K562 treated with DMSO at 1 percent for 48 hours (cell line): ENCODE results near the gene TUBA1A. TPM values are rescaled to one million over a fixed set of nuclear protein-coding genes. Genes with fewer than 3 reads are reported as not detected.

Source experiments
- total RNA-seq: library from RNA; unstranded; fragments of 300-600 nt; gene quantifications from 2 replicates; pipeline ENCODE4 v1.2.3, GENCODE V29; 2022; ENCODE audit warnings: low replicate concordance; ENCODE audit errors: extremely low read depth

TUBA1A gene
- not detected in 2 replicates for total RNA-seq

GRCh38 chr12:49188916-49189367 lies at the start of gene TUBA1A:
Gene TUBA1A (minus strand): TSS chr12:49189080. CDS start chr12:49188979, 101 bp downstream.

Other genes with a start within 250 kb of the TUBA1A start
- 226 TPM in 1 of 2 replicates, not detected in the other for gene ARF3, start 231.6 kb downstream of the TUBA1A start, total RNA-seq
- gene WNT10B, start 217.3 kb downstream of the TUBA1A start, total RNA-seq = not detected in 2 replicates
- gene WNT1, start 210.8 kb downstream of the TUBA1A start, total RNA-seq = not detected in 2 replicates
- not detected in 2 replicates for gene DDN, start 189.7 kb downstream of the TUBA1A start, total RNA-seq
- gene PRKAG1, start 170.3 kb downstream of the TUBA1A start, total RNA-seq = not detected in 2 replicates
- not detected in 2 replicates for gene KMT2D, start 128.3 kb downstream of the TUBA1A start, total RNA-seq
- not detected in 2 replicates for gene RHEBL1, start 119.1 kb downstream of the TUBA1A start, total RNA-seq
- not detected in 2 replicates for gene DHH, start 94.3 kb downstream of the TUBA1A start, total RNA-seq
- gene LMBR1L, start 78.2 kb downstream of the TUBA1A start, total RNA-seq = not detected in 2 replicates
- gene TUBA1B, start 57.7 kb downstream of the TUBA1A start, total RNA-seq = 2,062 and 2,220 TPM in 2 replicates
- 927 TPM in 1 of 2 replicates, not detected in the other for gene TUBA1C, start 76.0 kb upstream of the TUBA1A start, total RNA-seq
- gene PRPH, start 106.1 kb upstream of the TUBA1A start, total RNA-seq = not detected in 2 replicates
- gene TROAP, start 134.2 kb upstream of the TUBA1A start, total RNA-seq = not detected in 2 replicates
- not detected in 2 replicates for gene C1QL4, start 148.1 kb upstream of the TUBA1A start, total RNA-seq
- not detected in 2 replicates for gene DNAJC22, start 157.8 kb upstream of the TUBA1A start, total RNA-seq
- gene SPATS2, start 178.4 kb upstream of the TUBA1A start, total RNA-seq = not detected in 2 replicates